SH-SY5Y (cell line): Measurements from ENCODE around the gene MCRIP2.

Experiments
- GATA2 ChIP-seq: IDR thresholded peaks from 2 replicates; pipeline ENCODE4 v1.6.1; 2011; ENCODE audit warnings: mild to moderate bottlenecking, low read depth, low read length
- GATA3 ChIP-seq: IDR thresholded peaks from 2 replicates; pipeline ENCODE4 v1.6.1; 2011; ENCODE audit warnings: low read depth, mild to moderate bottlenecking, low read length, moderate library complexity

MCRIP2 gene

GRCh38 chr16:609316-609715 lies 32.3 kb upstream of the MCRIP2 start:
- TF ChIP-seq GATA3 (no peak), GATA2 (no peak)

DNA sequence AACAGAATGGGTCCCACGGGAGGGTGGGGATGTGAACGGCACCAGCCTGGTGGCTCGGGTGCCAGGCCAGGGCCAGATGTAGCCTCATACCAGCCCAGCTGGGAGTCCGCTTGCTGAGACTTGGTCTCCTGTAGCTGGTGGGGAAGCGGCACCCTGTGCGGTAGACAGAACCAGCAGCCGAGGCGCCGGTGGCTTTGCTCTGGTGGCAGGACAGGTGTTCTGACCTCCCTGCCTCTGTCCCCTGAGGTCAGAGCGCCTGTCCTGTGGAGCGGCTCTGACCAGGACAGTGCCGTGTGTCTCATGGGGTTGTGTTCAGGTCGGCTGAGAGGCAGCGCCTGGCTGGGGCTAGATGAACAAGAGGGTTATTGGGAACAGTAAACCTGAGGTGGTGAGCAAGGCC lies 31.6 kb upstream of the MCRIP2 start:
- TF ChIP-seq GATA3, result no peak
- TF ChIP-seq GATA2, result no peak

DNA sequence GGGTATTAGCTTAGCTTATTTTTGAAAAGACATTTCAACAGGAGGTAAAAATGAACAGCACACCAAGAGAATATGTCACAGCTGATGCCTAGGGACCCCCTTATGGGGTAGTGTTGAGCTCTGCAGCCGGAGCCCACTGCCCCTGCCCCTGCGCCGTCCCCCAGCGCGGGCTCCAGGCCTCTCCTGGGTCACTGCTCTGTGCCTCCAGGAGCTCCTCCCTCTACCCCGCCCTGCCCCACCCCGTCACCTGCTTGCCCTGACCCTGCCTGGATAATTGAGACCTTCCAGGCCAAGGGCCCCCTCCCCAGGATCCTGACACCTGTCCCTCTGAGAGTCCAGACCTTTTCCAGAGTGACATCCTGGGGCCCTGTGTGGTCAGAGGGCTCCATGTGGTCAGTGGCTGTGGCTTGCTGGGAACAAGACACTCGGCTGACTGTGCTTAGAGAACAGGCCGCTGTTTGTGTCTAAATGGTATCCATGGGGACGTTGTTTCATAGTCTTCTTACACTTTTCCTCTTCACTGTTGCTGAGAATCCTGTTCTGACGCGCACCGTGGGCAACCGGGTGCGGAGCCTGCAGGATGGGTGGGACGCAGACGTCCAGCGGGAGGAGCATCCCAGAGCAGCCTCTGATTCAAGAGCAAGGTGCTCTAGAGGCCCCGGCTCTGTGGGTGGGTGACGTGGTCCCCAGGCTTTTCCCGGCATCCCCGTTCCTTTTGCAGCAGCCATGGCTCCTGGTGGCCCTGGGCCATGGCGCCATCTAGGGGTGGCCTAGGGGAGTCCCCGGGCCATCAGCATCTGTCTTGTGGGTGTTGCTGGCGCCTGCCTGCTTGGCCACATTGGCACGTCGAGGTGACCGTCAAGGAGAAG lies 30.9 kb upstream of the MCRIP2 start:
- TF ChIP-seq GATA3, result no peak
- no peak for TF ChIP-seq GATA2

GRCh38 chr16:615122-615521 lies 26.5 kb upstream of the MCRIP2 start:
- no peak for TF ChIP-seq GATA3
- TF ChIP-seq GATA2, result no peak

DNA sequence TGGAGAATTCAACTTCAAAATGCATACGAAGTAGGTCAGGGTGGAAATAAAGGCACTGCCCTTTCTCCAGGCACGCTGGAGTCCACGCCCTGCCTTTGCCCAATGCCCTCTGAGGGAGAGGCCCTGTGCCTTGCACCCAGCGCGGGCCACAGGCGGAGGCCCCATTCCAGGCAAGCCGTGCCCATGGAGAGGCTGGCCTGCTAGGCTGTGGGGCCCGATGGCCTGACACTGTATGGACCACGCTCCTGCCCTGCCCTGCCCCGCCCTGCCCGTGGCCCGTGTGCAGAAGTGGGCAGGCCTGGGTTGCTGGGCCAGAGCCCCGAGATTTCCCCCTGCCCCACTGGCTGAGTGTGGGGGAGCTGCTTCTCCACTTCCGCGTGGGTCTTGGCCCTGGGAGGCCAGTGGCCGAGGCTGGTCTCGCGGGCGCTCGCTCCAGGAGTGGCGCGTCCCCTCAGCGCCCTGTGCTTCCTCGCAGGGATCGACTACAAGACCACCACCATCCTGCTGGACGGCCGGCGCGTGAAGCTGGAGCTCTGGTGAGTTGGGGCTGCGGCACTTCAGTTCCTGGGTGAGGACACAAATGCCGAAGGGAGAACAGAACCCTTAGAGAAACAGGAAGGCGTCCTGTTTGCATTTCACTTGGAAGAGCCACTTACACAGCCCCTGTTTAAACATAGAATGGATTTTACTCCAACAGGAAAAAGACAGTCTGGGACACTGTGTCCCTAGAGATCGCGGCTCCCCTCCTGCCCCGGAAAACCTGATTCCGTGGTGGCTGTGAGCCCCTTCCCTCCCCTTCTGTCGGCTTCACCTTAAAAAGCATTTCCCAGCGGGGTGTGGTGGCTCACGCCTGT lies 24.7 kb upstream of the MCRIP2 start:
- TF ChIP-seq GATA2, result no peak
- TF ChIP-seq GATA3, result no peak

DNA sequence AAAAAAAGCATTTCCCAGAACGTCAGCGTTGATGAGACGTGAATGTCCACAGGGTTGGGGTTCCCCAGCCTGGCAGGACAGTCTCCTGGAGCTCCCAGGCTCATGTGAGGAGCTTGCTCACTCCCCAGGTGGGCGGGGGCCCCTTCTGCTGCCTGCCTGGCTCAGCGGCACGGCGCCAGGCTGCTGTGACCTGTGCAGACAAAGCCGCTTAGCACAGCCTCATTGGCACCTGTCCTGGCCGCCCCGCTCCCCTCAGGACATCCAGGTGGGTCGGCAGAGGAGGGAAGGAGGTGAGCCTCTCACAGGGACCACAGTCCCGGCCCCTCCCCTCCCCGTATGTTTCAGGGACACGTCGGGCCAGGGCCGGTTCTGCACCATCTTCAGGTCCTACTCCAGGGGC lies 23.8 kb upstream of the MCRIP2 start:
- TF ChIP-seq GATA3, result no peak
- TF ChIP-seq GATA2, result no peak

GRCh38 chr16:619476-620100 lies 22.0 kb upstream of the MCRIP2 start:
- TF ChIP-seq GATA2 (no peak), GATA3 (no peak)

- no peak for TF ChIP-seq GATA2
Observed at GRCh38 chr16:620700-621525, 20.7 kb upstream of the MCRIP2 start.

DNA sequence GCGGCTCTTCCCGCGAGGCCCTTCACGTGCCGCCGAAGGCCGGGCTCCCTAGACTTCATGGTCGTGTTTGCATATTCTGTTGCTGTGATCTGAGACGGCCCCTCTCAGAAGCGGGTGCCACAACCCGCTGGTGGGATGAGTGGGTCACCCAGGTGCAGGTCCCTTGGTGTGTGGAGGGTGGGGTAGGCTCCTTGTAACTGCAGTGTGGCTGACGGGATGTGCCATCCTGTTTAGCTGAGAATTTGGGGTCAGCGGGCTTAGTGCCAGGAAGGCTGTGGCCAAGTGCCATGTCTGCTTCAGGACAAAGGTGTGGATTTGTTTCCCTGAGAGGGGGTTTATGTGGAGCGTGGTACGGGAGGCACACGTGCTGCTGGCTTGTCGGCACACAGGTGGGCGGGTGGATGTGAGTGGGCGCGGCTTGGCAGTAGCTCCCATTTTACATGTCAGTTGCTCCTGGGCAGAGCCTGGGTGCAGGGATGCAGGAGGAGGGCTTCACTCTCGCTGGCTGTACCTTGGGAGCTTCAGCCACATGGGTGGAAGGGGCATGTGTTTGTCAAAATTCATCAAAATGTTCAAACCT lies 20.0 kb upstream of the MCRIP2 start:
- TF ChIP-seq GATA3, result no peak
- TF ChIP-seq GATA2, result no peak

DNA sequence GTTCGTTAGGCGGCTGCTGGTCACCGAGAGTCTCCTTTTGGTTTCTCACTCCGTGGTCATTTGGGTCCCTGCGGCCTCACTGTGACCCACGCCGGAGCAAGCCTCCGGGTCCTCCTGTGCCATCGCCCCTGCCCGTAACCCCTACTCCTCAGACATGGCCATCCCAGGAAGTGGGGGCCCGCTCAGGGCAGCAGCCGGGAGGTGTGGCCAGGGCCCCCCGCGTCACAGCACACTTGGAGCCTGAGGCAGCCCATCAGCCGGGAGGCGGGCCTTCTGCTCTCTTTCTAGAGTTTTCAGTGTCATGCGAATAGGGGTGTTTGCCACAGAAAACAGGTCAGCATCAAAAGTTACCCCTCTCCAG lies 18.7 kb upstream of the MCRIP2 start:
- TF ChIP-seq GATA2 (no peak), GATA3 (no peak)

- TF ChIP-seq GATA3 (no peak), GATA2 (no peak)
Observed at GRCh38 chr16:624526-625070, 17.0 kb upstream of the MCRIP2 start.

DNA sequence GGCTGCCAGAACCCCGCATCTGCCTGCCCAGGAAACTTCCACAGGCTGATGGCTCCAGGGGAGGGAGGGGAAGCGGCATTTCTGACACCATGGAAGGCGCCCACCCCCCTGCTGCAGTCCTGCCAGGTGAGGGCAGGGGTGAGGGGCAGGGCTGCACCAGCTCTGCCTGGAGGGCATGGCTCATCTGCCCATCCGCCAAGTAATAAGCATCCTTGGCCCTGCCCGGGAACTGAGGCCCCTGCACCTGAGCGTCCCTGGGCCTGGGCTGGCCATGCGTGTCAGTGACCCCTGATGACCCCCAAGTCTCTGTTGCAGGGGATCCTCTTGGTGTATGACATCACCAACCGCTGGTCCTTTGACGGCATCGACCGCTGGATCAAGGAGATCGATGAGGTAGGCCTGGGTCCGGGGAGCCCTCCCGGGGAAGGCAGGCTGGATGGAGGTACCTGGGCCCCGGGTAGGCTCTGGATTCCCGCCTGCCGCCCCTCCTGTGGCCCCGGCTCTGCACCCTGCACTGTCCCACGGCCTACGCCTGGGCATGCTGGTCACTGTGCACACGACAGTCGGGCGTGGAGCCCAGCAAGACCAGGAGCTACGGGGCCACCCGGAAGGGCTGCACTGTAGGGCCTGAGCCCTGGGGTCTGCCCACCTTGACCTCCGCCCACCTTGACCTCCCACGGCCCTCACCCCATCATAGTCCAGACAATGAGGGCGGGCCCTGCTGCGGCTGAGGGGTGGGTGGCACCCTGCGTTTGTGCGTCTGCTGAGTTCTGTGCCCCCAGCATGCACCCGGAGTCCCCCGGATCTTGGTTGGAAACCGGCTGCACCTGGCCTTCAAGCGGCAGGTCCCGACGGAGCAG lies 16.3 kb upstream of the MCRIP2 start:
- TF ChIP-seq GATA3 (no peak), GATA2 (no peak)
